Hippocampal formation (tissue), 2 donors: Measurements from ENCODE around the gene DAPK1.

Experiments
- DNase-seq, 2 donors: peaks; one replicate each; lab custom pipeline; 2025; lab: John Stamatoyannopoulos, UW

DAPK1 gene

GRCh38 chr9:87668222-87668621 lies 170.6 kb downstream of the DAPK1 start:
- DNase-seq: no peak

GRCh38 chr9:87668722-87669121 lies 171.1 kb downstream of the DAPK1 start:
- no peak for DNase-seq

GRCh38 chr9:87670572-87671264 lies 173.1 kb downstream of the DAPK1 start:
- DNase-seq: no peak

GRCh38 chr9:87671478-87671877 lies 173.8 kb downstream of the DAPK1 start:
- DNase-seq: no peak

- no peak for DNase-seq
These were observed 174.3 kb downstream of the DAPK1 start for GRCh38 chr9:87671925-87672324.

GRCh38 chr9:87672586-87672985 lies 174.9 kb downstream of the DAPK1 start:
- DNase-seq: no peak

GRCh38 chr9:87673446-87674120 lies 175.9 kb downstream of the DAPK1 start:
- no peak for DNase-seq

GRCh38 chr9:87674565-87675299 lies 177.1 kb downstream of the DAPK1 start:
- no peak for DNase-seq

GRCh38 chr9:87675906-87676515 lies 178.3 kb downstream of the DAPK1 start:
- no peak for DNase-seq

- DNase-seq: peak in 1 of 2 donors; percentile 10
These were observed 179.5 kb downstream of the DAPK1 start for GRCh38 chr9:87676976-87677775.

- no peak for DNase-seq
These were observed 180.3 kb downstream of the DAPK1 start for GRCh38 chr9:87677776-87678587.

GRCh38 chr9:87678650-87679355 lies 181.1 kb downstream of the DAPK1 start:
- DNase-seq: peak; percentile 35 to 69

GRCh38 chr9:87681271-87682061 lies 183.8 kb downstream of the DAPK1 start:
- no peak for DNase-seq

- DNase-seq: no peak
These were observed 184.4 kb downstream of the DAPK1 start for GRCh38 chr9:87682085-87682484.

GRCh38 chr9:87682618-87683017 lies 185.0 kb downstream of the DAPK1 start:
- no peak for DNase-seq

GRCh38 chr9:87683751-87684626 lies 186.3 kb downstream of the DAPK1 start:
- DNase-seq: no peak

GRCh38 chr9:87684627-87685219 lies 187.1 kb downstream of the DAPK1 start:
- peak; percentile 32 to 44 for DNase-seq

GRCh38 chr9:87685441-87685840 lies 187.8 kb downstream of the DAPK1 start:
- no peak for DNase-seq
